ENCODE results near the gene DLGAP1.
A peak's percentile ranks its signal among the peaks of the same experiment; 100 is the strongest.
"Not testable (repeated sequence)": the region's sequence is repeated elsewhere in the genome, so short reads cannot be mapped to it uniquely, and the experiment has no call there.

DLGAP1 gene

DNA sequence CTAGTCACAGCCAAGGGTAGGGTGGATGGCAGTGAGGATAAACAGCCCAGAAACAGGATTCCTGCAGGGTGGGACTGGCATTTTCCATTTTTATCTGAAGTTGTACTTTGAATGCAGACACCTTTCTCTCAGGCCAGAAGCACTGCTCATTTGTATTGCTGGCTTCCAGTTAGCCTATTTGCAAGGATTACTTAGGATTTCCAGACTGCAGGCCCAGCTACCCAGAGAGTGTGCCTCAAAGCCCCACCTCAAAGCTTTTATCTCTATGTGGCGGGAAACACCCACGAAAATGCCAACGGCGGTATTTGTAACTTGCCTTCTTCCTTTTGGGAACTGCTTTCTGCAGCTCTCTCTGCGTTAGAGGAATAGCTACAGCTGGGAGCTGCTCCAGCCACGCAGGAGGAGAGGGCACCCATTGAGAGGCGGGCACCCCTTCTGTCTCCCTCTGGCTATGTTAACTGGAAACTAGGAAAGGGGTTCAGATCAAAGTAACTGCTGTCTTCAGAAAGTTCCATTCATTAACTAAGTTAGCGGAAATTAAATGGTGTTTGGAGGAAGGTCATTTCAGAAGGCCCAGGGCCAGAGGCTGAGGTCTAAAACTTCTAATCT lies 860.2 kb downstream of the DLGAP1 start:
- no peak for DNase-seq

DNA sequence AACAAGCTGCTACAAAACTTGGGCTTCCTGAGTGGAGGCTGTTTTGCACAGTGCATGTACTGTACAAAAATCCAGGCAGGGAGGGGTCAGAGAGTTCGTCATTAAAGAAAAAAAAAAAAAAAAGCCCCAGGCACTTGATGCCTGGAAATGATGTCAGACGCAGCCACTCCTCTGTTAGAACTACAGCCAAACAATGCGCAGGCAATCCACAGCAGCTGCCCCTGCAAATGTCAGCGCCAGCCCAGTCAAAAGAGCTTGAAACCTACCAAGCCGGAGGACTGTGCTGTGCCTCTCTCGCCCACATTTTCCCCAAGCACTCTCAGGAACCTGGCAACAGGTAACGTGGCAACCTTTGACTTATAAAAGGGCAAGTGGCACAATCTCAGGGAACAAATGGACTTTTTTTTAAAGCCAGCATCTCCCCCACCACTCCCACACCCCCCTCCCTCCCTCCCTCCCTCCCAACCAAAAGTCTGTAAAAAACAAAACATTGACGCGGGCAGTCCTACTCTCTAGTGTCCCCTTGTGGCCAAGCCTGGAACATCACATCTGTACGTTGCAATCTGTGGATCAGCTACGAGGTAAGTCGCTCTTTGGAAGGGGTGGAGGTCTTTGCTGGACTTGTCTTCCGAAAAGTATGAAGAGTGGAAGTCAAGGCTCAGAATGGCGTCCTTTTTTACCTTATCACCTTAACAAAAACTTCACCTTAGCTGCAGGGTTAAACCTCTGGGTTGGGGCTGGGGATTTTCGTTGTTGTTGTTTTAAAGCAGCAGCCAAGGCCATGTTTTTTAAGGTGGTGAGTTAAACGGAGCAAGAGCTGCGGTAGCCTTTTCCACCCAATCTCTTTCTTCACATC lies 861.0 kb downstream of the DLGAP1 start:
- DNase-seq: peak; percentile 86

DNA sequence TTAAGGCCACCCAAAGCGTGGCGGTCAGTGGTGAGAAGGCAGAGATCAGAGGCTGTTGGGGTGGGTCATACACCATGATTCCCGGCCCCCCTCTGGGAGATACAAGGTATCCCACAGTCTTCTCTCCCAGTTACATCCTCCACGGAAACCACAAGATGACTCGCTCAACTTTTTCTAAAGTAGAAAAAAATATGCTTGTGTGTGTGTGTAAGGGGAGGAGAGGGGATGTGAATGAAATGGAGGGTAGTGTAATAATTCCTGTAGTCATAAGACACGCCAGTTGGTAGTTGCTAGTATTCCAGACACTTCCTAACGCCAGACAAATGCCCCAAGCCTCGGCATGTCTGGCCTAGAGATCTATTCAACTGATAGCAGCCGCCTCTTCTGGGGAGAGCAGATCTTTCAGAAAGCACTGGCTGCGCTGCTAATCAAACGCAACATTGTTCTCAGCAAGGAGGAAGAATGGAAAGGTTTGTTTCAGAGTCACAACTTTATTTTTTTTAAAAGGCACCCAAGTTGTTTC lies 861.7 kb downstream of the DLGAP1 start:
- DNase-seq: peak; percentile 58

DNA sequence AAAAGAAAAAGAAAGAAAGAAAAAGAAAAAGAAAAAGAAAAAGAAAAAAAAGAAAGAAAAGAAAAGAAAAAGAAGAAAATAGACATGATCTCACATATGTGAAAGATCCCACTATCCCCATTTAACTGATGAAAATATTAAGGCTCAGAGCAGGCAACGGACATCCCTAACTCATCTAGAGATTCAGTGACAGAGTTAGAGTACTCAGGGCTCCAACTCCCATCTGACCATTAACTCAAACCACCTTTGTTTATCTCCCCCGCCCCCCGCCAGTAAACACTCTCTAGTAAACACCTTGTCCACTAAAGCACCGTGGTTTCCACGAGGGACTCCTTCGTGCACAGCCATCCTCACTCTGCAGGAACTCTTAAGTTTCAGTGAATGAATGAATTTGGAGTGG lies 862.2 kb downstream of the DLGAP1 start:
- no peak for DNase-seq

DNA sequence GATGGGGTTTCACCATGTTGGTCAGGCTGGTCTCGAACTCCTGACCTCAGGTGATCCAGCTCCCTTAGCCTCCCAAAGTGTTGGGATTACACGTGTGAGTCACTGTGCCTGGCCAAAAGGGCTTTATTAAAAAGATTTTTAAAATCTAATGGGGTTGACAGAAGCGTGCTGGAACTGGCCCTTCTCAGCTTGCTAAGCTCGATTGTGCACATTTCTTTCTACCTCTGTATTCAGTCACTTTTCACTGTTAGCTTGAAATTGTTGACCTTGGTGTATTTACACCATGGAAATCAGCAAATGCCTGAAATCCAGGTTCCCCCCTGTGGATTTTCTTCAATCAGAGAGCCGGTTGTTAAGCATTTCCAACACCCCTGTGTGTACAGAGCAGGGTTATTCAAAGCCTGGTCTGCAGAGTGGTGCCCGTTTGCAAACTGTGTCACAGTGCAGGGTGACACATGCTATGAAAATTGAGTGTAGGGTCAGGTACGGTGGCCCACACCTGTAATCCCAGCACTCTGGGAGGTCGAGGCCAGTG lies 864.9 kb downstream of the DLGAP1 start:
- no peak for DNase-seq

DNA sequence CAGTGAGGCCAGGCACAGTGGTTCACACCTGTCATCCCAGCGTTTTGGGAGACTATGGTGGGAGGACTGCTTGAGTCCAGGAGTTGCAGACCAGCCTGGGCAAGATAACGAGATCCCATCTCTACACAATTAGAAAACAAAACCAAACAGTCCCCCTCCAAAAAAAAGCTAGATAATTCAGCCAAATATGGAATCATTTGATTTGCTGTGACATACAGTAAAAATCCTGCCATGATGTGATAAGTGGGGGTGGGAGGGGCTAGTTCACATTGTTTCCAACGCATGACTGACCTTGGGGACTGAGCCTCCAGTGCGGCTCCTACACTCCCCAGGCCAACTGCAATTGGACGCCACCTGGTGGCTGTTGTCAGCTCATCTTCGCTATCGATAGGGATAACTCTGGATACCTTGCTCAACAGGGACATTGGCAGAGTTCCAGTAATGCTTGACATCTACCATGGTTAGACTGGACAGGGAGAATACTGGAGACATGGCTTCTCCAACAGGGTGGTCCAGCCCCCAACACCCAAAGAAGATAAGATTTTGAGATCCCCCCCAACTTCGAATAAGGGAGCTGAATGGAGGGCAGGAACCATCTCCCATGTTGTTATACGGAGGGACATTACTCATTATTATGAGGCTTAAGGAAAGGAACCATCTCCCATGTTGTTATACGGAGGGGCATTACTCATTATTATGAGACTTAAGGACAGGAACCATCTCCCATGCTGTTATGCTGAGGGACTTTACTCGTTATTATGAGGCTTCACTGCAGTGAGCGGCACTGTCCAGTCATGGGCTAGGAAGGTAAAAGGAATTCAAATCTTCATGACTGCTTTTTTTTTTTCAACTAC lies 869.2 kb downstream of the DLGAP1 start:
- DNase-seq: peak; percentile 92

DNA sequence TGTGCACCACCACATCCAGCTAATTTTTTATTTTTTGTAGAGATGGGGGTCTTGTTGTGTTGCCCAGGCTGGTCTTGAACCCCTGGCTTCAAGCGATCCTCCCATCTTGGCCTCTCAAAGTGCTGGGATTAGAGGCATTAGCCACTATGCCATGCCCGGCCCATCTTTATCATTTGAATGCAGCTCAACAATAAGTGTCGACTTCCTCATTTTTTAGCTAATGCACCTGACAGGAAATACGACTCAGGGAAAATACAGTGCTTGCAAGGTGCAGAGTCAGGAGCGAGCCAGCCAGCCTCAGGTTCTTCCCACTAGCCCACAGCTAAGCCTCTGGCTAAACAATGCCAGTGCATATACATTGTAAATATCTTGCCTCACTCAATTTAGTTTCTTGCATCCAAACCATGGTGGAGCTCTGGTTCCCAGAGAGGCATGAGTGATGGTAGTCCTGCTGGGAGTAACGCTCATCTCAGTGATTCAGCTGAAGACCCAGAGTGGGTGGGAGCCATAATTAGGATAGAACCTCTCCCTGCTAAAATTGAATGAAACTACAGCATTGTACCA lies 870.1 kb downstream of the DLGAP1 start:
- no peak for DNase-seq

DNA sequence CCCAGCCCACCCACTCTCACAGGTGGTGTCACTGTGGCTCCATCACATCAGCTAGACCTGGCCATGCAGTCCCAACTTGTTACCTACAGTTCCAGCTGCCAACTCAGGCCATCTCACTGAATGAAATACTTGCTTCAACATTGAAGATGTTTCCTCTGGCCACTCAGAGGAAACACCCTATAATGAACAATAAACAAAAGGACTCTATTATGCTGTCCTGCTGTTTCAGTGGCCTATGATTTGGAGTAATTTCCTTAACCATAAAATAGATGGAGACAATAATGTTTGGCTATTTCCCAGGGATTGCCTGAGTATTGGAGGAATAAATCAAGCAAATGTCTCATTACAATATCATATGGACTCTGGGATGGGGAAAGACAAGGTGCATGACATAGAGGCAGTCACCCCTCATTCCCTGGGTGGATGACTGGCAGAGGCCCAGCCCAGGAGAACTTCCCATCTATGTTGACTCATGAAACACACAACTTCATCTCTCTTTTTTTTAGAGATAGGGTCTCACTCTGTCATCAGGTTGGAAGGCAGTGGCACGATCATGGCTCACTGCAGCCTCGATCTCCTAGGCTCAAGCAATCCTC lies 870.7 kb downstream of the DLGAP1 start:
- DNase-seq: no peak

DNA sequence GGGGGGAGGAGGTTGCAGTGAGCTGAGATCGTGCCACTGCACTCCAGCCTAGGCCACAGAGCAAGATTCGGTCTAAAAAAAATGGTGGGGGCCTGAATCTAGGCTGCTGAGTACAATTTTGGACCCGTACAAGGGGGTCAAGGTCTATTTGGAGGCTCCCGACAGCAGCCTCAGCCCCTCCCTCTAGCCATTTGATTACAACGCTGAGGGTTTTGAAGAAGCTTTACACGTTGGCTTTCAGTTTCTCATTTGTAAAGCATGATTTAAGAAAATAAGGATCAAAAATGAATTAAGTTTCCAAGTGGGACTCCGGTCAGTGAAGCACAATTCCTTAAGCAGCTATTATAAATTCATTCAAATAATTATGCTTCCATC lies 871.2 kb downstream of the DLGAP1 start:
- DNase-seq: no peak

DNA sequence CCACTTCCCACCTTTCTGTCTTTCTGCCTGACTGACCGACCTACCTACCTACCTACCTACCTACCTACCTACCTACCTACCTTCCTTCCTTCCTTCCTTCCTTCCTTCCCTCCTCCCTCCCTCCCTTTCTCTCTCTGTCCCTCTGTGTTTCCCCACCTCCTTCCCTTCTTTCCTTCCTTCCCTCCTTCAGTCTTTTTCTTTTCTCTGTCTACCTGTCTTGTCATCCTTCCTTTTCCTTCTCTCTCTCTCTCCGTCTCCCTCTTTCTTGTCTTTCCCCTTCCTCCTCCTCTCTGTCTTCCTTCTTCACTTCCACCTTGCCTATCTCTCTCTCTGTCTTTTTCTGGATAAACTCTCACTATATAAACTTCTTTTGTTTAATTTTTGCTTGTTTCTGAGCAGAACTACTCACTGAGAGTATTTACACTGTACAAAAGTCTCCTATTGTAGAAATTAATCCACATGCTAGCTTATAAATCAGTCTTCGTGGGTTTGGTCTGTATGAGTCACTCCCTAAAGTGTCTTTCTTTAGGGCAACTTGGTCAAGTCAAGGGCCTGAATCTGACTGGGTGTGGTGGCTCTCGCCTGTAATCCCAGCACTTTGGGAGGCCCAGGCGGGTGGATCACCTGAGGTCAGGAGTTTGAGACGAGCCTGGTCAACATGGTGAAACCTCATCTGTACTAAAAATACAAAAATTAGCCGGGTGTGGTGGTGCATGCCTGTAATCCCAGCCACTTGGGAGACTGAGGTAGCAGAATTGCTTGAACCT lies 871.8 kb downstream of the DLGAP1 start:
- not testable (repeated sequence) for DNase-seq

DNA sequence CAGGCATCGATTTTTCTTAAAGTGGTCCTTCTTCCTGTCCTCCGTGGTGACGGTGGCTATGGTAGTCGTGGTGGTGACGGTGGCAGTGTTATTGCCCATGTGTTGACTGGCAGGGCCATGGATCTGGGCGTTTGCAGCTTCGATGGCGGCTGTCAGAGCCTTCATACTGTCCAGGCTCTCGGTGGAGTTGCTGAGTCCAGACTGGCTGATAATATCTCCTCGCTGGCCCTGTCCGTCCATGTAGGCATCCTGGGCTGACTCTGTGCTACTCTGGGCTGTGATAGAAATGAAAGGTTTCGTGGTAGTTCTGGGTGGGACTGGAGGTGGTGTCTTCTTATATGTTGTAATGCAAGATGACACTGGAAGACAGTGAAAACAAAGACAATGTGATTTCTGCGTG lies 873.2 kb downstream of the DLGAP1 start:
- no peak for DNase-seq

DNA sequence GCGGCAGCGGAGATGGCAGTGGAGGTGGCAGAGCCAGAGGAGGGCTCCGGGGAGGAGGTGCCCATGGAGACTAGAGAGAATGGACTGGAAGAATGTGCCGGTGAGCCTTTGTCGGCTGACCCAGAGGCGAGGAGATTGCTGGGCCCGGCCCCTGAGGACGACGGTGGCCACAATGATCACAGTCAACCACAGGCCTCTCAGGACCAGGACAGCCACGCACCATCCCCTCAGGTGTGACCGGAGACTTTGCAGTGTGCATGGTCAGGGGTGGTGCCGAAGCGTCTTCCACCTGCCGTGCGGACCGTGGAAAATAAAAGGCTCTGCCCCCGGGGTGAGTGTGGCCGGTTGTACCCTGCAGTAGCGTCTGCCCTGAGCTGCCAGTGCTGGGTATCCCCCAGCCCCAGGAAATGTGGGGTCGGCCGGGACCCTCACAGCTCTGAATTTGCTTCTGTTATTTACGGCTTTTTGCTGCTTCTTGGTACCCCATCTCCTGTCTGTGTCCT lies 874.5 kb downstream of the DLGAP1 start:
- not testable (repeated sequence) for DNase-seq

DNA sequence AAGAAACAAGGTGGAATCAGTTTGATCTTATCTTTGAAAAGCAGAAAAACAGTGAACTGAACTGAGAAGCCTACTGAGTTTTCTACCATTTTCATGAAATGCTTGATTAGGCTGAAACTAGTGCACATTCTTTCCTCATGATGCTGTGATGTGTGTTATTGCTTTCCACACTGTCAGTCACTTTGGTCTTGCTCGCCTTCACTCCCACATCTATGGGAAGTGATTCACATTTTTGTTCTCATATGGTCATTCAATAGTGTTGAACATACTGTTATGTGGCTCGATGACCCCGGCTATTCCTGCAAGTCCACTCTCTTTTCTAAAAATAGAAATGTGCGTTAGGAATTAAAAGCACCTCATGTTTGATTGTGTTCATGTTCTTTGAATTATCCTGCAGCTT lies 875.4 kb downstream of the DLGAP1 start:
- no peak for DNase-seq

DNA sequence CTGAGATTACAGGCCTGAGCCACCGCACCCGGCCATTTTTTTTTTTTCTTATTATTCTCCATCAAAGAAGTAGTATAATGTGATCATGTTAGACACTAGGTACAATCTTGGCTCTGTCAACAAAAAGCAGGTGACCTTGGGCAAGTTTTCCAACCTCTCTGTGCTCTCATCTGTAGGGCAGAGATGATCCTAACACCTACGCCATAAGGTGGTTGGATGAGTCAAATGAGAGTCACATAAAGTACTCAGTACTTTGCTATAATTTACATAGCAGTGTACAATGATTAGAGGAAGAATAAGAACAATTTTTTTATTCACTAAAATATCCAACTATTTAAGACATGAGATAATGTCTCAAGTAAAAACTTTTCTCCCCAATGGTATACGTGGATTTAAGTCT lies 876.5 kb downstream of the DLGAP1 start:
- DNase-seq: no peak

DNA sequence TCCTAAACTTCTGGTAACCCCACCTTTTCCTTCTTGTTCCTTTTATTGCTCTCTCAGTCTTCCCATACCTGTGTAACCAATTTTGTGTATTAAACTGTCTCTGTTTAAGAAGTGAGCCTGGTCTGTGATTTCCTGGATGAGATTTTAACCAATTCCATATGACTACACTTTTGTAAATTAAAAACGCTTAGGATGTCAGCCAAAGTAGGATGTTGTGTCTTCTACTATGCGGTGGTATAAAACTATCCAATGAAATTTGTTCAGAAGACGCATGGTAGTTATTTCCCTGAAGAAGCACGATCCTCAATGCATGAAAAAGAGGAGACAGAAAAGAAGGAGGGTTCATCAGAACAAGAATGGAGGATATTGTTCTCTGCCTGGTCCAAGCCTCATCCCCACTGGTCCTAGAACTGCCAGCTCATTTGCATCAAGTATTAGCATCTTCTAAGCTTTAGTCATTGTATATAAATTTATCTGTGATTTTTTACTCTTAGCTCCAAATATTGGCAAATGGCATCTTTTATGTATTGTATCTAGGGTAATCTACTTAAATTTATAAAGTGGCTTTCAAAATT lies 877.7 kb downstream of the DLGAP1 start:
- no peak for DNase-seq

DNA sequence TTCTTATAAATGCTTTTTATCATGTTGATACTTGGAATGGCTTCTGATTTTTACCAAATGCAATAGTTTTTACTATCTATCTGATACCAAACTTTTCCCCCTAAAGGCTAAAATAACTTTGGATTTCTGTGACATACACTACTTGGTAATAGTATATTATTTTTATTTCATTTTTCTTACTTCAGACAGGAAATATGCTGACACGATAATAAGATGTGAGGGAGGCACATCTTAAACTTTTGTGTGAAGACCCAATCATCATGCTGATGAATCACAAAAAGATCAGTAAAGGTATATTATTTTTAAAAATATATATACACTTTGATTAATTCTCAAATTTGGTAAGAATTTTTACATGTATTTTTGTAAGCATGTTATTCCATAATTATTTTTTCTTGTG lies 882.3 kb downstream of the DLGAP1 start:
- no peak for DNase-seq

DNA sequence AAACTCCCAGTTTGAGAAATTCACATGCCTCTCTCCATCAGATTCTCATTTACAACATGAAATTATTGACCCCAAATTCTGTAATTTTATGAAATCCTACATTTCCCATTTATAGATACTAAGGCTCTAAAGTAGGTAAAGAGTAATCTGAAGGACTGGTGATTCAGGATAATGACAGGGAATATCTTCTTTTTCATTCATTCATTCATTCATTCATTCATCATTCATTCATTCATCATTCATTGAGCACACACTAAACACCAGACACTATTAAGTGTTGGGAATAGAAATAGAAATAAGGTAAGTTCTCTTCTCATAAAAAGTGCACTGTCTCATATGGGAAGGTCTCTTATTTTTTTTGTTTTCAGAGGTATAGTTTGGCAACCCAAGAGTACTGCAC lies 888.3 kb downstream of the DLGAP1 start:
- DNase-seq: no peak

DNA sequence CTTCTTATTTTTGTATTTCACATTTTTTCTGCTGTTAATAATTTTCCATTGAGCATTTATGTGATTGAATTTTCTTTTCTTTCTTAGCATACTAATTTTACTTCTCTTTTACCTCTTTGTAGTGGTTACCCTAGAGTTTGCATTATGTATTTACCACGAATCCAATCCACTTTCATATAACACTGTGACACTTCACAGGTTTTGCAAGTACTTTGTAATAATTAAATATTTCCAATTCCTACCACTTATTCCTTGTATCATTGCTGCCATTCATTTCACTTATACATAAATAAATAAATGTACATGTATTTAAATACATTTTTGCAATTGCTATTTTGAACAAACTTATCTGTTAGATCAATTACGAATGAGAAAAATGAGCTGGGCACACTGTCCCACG lies 894.4 kb downstream of the DLGAP1 start:
- no peak for DNase-seq

DNA sequence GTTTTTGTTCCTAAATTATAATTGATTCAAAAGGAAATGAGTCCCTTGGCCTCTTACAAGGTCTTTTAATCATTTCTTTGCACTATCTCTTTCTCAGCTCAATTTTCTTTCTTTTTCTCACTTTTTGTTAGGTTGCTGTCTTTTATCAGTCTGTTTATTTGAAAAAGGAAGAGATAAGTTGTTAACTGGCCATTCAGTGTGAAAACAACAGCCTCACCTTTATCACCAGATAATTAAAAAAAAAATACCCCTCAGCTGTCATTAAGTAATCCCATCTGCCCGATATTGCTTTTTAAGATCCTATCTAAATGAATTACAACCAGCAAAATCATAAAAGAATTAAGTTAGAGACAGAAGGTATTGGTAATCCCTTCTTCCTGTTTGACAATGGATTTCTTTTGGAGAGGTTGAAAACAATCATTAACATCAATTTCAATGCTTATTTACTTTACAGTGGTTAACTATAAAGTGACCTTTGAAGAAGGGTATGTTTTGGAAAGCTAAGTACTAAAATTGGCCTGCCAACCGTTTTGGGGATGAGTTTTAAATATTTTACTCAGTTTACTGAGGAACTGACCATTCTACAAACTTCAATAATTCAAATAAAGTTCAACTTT lies 900.2 kb downstream of the DLGAP1 start:
- no peak for DNase-seq

DNA sequence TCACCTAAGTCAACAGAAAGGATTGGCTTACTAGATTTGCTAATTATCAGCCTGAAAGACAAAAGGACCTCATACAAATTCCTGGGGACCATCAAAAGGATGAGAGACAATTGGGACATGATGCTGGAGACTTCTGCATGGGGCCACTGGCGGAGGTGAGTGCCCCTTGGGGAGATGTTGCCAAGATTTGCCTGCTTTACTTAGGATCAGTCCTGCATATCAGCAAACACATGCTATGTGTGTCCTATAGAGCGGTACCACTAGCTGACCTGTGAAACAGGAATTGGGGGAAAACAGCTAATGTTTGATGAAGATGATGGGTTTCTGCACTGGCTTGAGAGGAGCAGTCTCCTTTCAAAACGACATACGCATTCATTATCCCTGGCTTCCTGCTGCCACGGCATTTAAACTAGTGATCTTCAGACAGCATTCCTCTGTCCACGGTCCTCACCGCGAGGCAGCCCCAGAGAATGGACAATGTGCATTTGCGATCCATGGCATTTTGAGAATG lies 901.0 kb downstream of the DLGAP1 start:
- no peak for DNase-seq

Measured in NCI-H510A (cell line).